GM18507 (cell line): ENCODE results near the gene POU3F3.

Experiments
- DNase-seq: peaks from one replicate; pipeline ENCODE4 v3.0.0; 2011; ENCODE audit warnings: low read depth; ENCODE audit not compliant: insufficient read length; ENCODE audit errors: extremely low spot score
- FAIRE-seq: peaks from 2 replicates; lab custom pipeline; 2011; peaks lifted over from hg19 to GRCh38; lab: Jason Lieb, UNC

POU3F3 gene

DNA sequence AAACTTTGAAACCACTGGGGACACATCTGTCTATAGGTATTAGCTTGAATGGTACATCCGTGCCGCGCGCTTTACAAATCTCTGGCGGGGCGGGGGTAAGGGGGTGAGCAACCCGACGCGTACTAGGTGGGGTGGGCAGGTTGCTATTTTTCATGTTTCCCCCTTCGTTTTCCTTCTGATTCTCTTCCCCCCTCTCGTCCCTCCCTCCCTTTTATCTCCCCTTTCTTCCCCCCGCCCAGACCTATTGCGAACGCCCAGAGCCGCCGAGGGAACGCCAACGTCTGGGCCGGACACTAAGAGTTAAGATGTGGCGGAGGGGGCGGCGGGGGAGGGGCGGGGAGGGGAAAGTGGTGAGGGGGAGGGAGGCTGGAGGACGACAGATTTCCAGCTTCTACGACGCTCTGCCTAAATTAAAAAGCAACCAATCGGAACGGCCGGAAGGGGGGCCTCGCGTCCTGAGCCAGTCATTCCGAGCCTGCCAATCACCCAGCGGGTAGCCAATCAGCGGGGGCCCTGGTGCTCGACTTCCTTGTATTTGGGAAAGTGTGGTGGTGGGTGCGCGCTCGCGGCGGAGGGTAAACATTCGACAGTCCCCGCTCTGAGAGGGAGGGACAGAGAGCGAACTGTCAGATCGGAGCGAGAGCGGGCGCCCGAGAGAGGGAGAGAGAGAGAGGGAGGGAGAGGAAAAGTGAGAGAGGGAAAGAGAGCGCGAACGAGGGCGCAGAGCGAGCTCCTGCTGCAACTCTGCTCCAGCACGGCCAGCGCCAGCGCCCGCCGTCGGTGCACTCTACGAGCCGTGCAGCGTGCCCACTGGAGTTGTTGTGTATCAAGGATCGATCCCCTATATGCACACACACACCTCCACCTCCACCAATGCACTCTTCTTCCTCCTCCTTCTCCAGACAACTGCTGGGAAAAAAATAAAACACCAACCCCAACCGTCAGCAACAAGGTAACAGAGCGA, at the start of gene POU3F3:
Gene POU3F3 (plus strand): TSS at position 582 of the 964 bp plus-strand sequence. CDS start 1,396 bp downstream, outside the sequence.
- FAIRE-seq = no peak
- DNase-seq = no peak

GRCh38 chr2:104804148-104804890, 49.6 kb upstream of the POU3F3 start:
- DNase-seq = no peak
- no peak for FAIRE-seq

GRCh38 chr2:104812286-104812685, 41.6 kb upstream of the POU3F3 start:
- FAIRE-seq = no peak
- no peak for DNase-seq

DNA sequence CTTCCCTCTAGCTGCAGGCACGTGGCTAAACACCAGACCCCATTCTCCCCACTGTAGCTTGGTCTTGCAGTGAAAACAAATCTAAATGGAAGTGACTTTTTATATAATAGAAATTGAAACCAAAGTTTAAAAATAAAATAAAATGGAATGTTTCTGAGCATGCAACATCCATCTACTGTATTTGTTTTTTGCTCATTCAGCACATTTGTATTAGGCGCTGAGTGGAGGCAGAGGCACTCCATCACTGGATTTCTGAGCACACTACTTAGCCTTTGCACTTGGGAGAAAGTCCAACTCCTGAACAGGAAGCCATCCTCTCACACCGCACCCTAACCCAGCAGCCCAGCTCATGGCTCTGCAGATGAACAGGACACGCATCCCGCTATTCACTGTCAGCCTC, 37.8 kb upstream of the POU3F3 start:
- DNase-seq = no peak

DNA sequence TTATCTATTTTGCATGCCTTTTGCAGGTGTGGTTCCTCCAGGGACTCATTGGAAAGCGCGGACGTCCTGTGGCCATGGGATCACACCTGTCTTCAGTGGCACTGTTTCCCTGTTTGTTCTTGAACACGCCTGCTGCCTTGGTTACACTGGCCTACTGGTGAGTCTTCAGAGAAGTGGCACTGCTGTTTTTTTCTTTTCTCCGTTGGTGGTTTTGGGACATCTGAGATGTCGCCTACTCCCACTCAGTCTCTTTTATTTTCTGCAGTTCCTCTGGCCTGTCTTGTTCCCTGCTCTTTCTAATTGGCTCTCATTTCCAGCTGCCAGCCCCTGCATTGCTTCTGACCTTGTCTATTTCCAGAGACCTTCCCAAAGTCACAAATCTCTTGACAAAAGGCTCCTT, 35.7 kb upstream of the POU3F3 start:
- DNase-seq = no peak
- no peak for FAIRE-seq

More for the DNA sequence above, 37.8 kb upstream of the POU3F3 start:
- no peak for FAIRE-seq

- no peak for DNase-seq
- FAIRE-seq = no peak
Measured at GRCh38 chr2:104820126-104820525, 33.8 kb upstream of the POU3F3 start.

DNA sequence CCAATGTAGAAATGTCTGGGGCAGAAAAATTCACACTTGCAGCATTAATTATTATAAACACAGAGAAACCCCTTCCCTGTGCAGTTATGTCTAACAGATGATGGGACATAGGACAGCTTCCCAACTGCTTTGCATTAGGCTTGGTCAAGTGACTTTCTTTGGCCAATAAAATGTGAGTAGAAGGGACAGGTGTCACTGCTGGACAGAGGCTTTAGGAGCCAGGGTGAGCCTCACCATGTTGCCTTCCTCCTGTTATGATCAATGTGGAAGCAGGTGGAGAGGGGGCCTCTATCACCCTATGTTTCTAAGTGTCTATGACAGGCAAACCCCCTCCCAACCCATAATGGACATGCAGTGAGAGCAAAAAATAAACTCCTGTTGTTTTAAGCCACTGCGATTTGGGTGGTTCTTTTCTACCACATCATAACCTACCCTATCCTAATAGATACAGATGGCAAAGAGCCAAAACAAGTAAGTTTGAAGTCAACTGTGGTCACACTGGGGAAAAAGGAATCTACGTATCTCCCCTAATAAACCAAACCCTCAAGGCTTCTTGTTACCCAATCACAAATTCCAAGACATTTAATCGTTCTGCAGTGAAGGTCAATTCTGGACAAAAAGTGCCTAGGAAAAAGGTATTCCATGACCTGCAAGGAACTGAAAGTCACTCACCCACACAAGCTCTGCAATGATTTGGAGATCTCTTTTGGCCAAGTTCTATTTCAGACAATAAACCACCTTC, 28.6 kb upstream of the POU3F3 start:
- FAIRE-seq (no peak), DNase-seq (no peak)

GRCh38 chr2:104826016-104826415, 27.9 kb upstream of the POU3F3 start:
- no peak for DNase-seq
- FAIRE-seq = no peak

DNA sequence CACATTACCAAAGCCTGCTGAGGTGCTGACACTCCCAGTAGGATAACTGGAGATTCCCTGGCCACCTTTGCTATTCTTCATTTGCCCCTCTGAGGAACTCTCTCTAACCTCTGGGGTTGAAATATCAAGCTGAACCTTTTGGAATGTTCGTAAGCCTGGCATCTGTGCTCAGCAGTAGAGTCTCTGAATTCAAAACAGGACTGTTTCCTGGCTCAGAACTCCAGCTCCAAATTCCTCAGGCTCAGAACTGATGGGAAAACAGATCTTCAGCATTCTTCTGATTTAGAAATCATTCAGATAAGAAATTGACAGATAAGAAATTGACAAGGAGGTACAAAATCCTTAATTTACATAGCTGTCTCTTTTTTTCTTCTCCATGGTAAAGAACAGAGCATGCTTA, 22.2 kb upstream of the POU3F3 start:
- DNase-seq (no peak), FAIRE-seq (no peak)

DNA sequence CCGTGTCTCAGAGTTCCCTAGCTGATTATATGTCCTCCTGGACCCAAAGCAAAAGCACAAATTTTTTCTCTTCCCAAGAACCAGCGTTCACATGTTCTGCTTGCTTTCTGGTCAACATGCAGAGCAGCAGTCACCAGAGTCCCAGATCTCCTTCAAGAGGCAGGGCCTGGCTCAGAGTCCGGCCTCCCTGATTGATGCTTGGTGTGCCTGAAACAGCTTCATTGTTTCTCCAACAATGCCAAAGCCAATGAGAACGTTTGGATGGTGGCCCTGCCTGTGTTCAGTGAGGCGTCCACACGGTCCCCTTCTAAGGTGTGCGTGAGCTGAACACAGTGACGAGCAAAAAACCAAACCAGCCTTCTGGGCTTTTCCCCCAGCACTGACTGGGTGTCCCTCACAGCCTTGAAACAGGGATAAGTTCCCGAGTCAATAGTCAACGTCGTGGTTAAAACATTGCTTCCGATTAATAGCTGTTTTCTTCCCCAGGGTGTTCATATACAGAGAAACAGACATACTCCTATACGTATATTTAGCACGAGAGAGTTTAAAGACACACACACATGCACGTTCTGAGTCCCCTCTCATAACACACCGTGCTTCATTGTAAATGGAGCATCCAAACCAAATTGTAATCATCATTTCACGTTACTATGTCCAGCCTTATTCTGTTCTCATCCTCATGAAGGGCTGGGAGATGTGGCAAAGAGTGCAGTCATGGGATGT, 19.3 kb upstream of the POU3F3 start:
- FAIRE-seq (no peak), DNase-seq (no peak)

GRCh38 chr2:104836265-104836664, 17.6 kb upstream of the POU3F3 start:
- FAIRE-seq (no peak), DNase-seq (no peak)

DNA sequence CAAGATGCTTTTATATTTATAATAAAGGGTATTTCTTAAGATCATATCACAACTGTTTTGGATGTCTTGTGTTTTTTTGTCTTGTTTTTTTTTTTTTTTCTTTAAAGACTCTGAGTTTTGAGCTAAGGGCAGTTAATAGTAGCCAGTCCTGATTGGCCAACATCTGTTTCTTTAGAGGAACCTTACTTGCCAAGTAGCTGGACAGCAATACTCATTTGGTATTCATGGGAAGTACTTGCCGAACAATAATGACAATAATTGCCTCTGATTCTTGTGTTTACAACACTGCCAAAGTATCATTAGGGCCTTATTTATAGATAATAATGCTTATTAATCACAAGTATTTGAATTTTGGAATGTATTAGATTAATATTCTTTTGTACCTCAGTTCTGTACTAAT, 17.1 kb upstream of the POU3F3 start:
- no peak for FAIRE-seq

GRCh38 chr2:104840156-104840555, 13.8 kb upstream of the POU3F3 start:
- no peak for FAIRE-seq
- no peak for DNase-seq

More for the DNA sequence above, 17.1 kb upstream of the POU3F3 start:
- DNase-seq = no peak

- FAIRE-seq (no peak), DNase-seq (no peak)
Measured at GRCh38 chr2:104840893-104841585, 12.9 kb upstream of the POU3F3 start.

- DNase-seq (no peak), FAIRE-seq (no peak)
Measured at GRCh38 chr2:104841744-104842143, 12.2 kb upstream of the POU3F3 start.

GRCh38 chr2:104844807-104845551, 8.9 kb upstream of the POU3F3 start:
- no peak for DNase-seq
- no peak for FAIRE-seq

GRCh38 chr2:104845552-104845931, 8.4 kb upstream of the POU3F3 start:
- DNase-seq (no peak), FAIRE-seq (no peak)
